Stimulated activated CD8-positive, alpha-beta memory T cell treated with anti-CD3 and anti-CD28 coated beads, Interleukin-7, amount 100 ng/mL, for 24 hours (primary cell): ENCODE data around the gene STK35.
A peak's percentile ranks its signal among the peaks of the same experiment; 100 is the strongest.
"Not testable (repeated sequence)": the region's sequence is repeated elsewhere in the genome, so short reads cannot be mapped to it uniquely, and the experiment has no call there.

Experiments
- DNase-seq: peaks from one replicate; pipeline ENCODE4 v3.0.0-alpha.2; 2020; ENCODE audit warnings: low read depth

The STK35 gene

GRCh38 chr20:2162823-2163166 lies 61.2 kb downstream of the STK35 start:
- DNase-seq = no peak

DNA sequence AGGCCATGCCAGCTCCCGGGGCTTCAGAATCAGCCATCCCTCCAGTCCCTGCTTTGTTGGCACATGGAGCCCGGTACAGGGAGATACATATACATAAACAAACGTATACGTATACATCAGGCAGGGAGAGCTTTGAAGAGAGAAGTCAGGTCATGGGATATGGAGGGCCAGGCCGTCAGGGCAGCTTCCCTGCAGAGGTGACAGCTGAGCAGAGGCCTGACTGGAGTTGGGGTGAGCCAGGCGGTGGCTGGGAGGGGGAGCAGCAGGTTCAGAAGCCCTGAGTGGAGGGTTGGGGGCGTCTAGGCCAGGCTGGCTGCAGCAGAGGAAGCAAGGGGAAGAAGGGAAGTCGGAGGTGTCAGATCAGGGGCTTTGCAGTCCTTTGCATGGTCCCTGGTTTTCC lies 61.7 kb downstream of the STK35 start:
- DNase-seq = no peak

GRCh38 chr20:2163757-2164156 lies 62.1 kb downstream of the STK35 start:
- no peak for DNase-seq

GRCh38 chr20:2164421-2164820 lies 62.8 kb downstream of the STK35 start:
- DNase-seq = no peak

GRCh38 chr20:2164966-2165365 lies 63.3 kb downstream of the STK35 start:
- DNase-seq = no peak

DNA sequence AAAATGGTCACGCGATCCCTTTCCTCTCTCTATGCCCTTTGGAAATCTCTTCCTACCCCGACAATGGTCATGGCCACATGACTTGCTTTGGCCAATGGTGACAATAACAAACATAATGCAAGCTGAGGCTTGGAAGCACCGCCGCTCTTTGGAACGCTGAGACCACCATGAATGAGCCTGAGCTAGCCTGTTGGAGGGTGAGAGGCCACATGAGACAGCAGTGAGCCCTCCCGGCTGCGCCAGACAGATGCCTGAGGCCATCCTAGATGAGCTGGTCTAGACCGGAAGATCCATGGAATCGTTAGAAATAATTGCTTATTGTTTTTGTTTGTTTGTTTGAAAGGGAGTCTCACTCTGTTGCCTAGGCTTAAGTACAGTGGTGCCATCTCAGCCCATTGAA lies 64.2 kb downstream of the STK35 start:
- DNase-seq = no peak

- no peak for DNase-seq
These were observed 65.5 kb downstream of the STK35 start for GRCh38 chr20:2167112-2167511.

GRCh38 chr20:2168946-2169345 lies 67.3 kb downstream of the STK35 start:
- no peak for DNase-seq

GRCh38 chr20:2169456-2170088 lies 67.9 kb downstream of the STK35 start:
- no peak for DNase-seq

DNA sequence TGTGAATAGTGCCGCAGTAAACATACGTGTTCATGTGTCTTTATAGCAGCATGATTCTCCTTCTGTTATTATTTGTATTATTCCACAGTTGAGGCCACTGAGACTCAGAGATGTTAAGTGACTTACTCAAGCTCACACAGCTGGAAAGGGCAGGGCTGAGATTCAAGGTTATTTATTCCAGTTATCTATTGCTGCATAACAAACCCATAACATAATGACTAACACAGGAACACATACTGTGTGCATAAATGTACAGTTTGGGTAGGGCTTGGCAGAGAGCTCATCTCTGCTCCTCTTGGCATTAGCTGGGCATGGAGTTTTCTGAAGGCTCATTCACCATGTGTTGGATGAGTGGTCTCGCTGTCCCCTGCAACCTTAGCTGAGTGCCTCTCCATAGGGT lies 68.8 kb downstream of the STK35 start:
- no peak for DNase-seq

GRCh38 chr20:2171266-2171790 lies 69.7 kb downstream of the STK35 start:
- no peak for DNase-seq

DNA sequence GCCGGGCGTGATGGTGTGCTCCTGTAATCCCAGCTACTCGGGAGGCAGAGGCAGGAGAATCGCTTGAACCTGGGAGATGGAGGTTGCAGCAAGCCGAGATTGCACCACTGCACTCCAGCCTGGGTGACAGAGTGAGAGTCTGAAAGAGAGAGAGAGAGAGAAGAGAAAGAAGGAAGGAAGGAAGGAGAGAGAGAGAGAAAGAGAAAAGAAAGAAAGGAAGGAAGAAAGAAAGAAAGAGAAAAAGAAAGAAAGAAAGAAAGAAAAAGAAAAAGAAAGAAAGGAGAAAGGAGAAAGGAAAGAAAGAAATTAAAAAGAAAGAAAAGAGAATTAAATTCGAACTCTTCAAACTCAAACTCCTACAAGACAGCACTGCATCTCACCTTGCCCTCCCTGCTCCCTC lies 70.2 kb downstream of the STK35 start:
- not testable (repeated sequence) for DNase-seq

DNA sequence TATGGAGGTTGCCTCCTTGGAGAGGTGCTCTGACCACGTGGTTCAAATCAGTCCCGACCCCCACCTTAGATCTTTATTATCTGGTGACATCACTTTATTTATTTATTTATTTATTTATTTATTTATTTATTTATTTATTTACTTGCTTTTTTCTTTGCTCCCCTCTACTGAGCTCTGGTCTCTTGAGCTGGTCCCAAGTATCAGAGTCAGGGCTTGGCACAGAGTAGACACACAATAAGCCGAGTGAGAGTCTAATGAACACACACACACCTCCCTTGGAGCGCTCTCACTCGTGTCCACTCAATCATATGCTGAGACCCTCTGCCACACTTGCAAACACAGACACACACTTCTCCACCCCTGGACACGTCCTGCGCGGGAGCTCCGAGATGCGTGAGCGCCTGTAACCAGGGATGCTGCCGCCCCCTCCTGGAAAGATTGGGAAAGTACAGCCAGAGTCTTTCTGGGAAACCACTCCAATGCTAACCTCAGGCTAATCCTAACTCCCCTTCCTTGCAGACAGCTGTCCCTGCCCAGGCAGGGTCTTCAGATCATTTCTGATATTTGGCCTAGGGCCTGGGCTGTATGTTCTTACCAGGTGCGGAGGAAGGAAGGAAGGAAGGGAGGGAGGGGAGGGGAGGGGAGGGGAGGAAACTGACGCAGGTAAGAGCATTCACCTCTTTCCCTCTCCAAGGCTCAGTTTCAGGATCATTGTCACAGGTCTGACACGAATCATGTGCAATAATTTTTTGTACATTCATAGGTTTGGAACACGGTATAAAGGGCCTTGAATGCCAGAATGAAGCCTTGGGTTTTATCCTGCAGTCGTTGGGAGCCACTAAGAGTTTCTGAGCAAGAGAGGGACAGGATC lies 70.9 kb downstream of the STK35 start:
- DNase-seq = peak; percentile 35

DNA sequence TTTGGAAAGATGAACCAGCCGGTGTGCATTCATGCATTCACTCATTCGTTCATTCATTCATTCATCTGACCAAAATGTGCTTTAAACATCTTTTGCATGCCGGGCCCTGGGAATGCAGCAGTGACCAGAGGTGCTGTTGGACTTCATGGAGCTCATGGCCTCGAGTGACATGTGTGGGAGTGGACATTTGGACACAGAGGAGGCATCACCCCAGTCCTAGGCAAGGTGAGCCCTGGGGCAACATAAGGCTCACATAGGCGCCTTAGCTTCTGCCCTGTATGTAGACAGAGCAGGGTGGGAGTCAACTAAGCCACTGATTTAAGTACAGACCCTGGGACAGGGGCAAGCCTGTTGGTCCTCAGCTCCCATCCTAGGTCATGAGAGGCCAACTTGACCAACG lies 71.6 kb downstream of the STK35 start:
- DNase-seq = no peak

- DNase-seq = no peak
These were observed 72.4 kb downstream of the STK35 start for GRCh38 chr20:2174067-2174466.

DNA sequence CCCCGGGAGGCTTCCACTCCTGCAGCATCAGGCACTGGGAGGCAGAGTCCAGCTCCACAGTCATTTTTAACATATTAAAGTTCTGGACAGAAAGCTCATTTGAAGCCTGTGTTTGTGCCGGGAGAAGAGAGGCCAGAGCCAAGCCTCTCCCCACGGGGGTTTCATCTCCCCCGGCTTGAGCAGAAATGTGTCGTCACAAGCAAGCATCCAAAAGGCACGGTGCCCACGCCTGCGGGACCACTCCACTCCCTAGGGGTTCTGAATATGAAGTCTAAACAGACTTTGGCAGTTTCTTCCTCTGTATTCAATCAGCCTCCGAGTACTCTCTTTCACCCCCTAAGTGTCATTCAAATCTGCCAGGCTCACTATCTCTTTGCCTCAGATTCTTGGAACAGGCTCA lies 75.3 kb downstream of the STK35 start:
- DNase-seq = no peak

DNA sequence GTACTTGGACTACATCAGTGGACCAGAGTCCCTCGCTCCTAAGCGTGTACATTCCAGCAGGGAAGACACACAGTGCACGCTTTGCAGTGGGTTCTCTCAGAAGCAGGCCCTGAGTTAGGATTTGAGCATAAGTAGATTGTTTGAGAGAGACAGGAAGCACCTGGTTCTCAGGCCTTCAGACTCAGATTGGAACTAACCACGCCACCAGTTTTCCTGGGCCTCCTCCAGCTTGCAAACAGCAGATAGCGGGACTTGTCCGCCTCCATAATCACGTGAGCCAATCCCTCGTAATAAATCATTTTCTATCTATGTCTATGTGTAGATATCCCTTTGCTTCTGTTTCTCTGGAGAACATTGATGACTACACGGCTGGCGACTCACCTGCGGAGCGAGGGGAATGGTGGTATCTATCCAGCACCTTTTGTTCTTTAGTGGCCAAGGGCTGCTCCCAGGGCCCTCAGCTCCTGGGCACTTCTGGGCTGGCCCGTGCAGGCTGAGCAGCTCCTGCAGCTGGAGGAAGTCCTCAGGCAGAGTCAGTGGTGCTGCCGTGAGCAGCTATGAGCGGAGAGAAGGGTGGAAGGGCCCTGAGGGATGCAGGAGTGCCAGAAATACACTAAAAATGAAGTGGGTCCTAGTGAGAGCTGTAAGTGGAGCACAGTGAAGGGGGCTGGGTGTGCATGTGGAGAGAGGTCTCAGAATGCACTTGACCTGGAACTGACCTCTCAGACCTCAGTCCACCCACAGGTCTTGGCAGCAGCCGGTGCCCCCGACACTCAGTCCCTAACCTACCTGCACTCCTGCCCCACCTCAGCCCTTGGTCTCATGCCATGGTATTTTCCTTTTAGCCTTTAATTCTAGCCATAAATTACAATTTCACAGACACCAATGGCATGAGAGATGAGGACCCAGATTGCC lies 76.9 kb downstream of the STK35 start:
- DNase-seq = no peak

DNA sequence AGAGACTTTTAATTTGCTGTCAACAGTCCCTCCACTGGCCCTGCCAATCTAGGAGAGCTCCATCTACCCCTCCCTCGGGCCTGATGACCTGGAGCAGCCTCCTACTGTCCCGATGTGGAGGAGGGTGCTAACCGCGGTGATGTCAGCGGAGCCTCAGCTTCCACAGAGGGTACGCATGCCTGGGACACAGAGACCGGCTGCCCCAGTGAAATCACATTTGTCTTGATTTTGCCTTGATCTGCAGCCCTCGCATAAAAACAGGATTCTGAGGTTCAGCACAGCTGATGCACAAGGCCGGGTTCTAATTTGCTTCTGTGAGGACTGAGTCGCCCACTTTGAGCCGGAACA lies 77.6 kb downstream of the STK35 start:
- DNase-seq = no peak

DNA sequence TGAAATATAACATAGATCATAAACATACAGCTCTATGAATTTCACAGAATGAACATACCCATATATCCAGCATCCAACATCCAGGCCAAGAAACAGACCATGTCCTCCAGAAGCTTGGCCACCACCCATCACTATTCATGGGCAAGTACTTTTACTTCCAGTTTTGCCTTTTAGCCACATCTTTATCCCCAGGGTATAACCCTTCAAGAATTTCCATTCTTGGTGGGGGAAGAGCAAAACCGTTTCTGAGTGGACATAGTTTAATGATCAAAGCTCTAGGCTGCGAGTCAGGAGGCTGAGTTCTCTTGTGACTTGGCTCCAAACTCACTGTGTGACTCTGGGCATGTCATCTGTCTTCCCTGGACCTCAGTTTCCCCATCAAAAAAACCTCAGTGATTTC lies 78.3 kb downstream of the STK35 start:
- DNase-seq = no peak

GRCh38 chr20:2183381-2183780 lies 81.8 kb downstream of the STK35 start:
- no peak for DNase-seq

- not testable (repeated sequence) for DNase-seq
These were observed 83.3 kb downstream of the STK35 start for GRCh38 chr20:2184933-2185332.

- DNase-seq = no peak
These were observed 94.0 kb downstream of the STK35 start for GRCh38 chr20:2195614-2196013.

DNA sequence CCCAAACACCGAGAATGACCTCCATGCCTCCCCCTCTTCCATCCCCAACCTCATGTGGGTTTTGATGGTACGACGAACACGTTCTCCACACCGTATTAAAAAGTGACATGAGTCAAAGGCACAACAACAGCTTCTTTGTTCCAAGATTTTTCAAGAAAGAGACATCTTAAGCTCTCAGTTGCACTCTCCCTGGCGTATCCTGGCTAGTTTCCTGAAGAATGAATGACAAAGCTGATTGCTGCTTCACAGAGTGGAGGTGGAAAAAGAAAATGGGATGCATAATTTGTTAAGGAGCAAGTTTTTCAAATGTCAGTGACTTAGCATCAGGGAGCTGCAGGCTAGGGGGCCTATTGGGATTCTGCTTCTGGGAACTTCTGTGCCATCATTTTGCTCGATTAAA lies 95.5 kb downstream of the STK35 start:
- no peak for DNase-seq
